ENCODE data around the gene RCBTB1. TPM values are rescaled to one million over a fixed set of nuclear protein-coding genes. Genes with fewer than 3 reads are reported as not detected.
A peak's percentile ranks its signal among the peaks of the same experiment; 100 is the strongest.
"Not testable (repeated sequence)": the region's sequence is repeated elsewhere in the genome, so short reads cannot be mapped to it uniquely, and the experiment has no call there.

The RCBTB1 gene
- total RNA-seq, 1 donor from 2014 or later, result 4.5 TPM

DNA sequence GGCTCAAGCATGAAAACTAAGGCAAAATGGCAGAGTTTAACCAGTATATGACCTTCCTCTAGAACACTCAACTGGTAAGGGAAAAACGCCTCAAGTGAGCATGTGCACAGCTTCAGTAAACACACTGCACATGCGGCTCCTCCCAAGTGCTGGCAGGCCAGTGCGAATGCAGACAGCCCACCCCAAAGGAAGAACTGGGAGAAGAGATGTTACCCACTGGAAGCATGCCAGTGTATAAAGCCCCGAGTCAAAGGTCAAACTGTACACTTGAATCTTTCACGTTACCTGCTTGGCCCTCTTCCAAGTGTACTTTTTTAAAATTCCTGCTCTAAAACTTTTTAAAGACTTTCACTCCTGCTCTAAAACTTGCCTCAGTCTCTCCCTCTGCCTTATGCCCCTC, 19.2 kb upstream of the RCBTB1 start:
- ATAC-seq, result no peak

DNA sequence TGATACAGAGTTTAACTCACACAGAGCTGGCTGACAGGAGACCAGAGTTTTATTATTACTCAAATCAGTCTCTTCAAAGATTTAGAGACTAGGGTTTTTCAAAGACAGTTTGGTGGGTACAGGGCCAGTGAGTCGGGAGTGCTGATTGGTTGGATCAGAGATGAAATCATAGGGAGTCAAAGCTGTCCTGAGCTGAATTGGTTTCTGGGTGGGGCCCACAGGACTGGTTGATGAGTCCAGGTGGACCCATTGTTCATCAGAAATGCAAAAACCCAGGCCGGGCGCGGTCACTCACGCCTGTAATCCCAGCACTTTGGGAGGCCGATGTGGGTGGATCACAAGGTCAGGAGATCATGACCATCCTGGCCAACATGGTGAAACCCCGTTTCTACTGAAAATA, 17.3 kb upstream of the RCBTB1 start:
- peak; percentile 67 for ATAC-seq

DNA sequence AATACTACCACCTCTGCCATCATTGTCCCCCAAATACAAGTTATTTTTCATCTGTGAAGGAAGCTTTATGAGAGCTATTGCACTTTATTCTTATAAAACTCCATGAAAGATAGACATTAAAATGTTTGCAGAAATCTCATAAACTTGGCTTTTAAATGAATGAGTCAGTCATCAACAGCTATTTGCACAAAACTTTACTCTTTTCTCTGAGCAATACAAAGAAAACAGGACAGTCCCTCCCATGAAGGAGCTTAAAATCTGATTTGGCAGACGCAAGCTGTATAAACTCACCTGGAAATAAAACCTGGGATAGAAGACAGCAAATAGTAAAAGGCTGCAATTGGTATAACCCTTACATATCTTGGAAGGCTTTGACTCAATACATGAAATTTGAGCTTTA, 16.6 kb upstream of the RCBTB1 start:
- ATAC-seq, result no peak

DNA sequence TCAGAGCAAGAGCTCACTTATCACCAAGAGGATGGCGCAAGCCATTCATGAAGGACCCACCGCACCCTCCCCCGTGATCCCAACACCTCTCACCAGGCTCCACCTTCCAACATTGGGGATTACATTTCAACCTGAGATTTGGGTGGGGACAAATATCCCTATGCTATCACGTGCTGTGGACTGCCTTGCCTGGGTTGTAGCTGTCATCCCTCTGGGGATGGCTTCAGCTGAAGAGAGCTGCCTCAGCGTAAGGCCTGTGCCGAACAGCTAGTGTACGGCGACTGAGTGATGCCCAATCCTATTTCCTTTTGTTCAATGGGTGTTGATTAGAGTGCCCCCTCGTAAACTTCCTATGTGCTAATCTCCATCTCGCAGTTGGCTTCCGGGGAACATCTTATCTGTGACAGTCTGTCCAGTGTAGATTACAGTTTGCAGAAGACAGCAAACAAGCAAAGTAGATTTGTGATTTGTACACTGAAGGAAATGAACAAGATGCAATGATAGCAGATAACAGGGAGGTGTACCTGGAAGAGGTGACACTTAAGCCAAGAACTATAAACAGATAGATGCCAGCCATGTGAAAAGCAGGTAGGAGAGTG, 11.8 kb upstream of the RCBTB1 start:
- no peak for ATAC-seq

DNA sequence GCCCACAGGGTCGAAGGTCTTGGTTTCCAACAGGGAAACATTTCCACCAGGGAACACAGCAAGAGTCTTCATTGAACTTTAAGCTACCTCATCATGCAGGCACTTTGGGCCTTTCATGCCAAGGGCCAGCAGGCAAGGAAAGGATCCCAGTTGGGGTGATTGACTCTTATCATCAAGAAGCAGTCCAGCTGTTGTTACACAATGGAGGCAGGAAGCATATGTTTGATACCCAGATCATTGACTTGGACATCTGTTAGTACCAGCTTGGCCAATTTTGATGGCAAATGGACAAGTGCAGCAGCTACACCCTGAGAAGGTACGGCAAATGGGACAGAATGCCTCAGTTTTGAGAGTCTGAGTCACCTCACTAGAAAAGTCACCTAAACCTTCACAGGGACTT, 10.9 kb upstream of the RCBTB1 start:
- no peak for ATAC-seq

DNA sequence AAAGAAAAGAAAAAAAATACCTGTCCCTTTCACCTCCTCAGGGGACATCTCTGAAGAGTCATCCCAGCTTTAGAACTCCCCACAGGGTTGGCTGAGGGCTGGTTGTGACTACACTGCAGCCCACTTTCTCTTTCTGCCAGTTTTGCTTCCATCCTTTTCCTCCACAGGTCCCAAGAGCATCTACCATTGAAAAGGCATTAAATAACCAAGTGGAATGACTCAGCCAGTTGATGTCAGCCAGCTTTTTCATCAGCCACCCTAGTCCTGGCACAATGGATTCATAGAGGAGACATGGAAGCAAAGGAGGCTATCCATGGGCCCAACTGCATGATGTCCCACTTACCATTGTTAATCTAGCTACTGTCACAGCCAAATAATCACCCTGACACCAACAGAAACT, 9.2 kb upstream of the RCBTB1 start:
- ATAC-seq, result no peak

DNA sequence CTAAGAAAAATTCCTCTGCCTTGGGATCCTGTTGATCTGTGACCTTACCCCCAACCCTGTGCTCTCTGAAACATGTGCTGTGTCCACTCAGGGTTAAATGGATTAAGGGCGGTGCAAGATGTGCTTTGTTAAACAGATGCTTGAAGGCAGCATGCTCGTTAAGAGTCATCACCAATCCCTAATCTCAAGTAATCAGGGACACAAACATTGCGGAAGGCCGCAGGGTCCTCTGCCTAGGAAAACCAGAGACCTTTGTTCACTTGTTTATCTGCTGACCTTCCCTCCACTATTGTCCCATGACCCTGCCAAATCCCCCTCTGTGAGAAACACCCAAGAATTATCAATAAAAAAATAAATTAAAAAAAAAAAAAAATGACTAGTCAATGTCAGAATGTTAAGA, 8.5 kb upstream of the RCBTB1 start:
- ATAC-seq, result not testable (repeated sequence)

DNA sequence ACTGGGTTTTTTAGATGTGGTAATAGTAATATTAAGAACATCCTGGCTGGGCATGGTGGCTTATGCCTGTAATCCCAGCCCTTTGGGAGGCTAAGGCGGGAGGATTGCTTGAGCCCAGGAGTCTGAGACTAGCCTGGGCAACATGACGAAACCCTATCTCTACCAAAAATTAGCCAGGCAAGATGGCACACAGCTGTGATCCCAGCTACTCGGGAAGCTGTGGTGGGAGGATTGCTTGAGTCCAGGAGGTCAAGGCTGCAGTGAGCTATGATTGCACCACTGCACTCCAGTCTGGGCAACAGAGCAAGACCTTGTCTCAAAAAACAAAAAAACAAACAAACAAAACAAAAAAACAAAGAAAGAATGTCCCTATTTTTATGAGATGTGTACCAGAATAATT, 5.4 kb upstream of the RCBTB1 start:
- not testable (repeated sequence) for ATAC-seq

DNA sequence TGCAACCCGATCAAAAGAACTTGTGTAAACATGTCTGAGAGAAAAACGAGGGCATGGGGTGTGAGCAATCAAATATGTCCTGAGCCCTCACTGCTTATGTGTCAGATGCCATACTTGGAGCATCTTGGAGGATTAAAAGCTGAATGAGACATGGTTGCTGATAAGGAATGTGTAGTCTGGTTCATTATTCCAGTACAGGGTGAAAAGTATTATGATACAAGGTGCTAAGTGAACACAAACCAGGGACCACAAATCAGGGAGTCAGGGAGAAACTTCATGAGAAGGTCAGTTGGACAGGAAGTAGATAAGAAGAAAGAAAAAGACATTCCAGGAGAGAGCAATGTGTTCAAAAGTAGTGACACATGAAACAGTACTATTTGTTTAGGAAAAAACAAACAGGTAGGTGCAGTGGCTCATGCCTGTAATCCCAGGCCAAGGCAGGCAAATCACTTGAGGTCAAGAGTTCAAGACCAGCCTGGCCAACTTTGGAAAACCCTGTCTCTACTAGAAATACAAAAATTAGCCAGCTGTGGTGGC, 2.0 kb upstream of the RCBTB1 start:
- ATAC-seq, result peak; percentile 44

DNA sequence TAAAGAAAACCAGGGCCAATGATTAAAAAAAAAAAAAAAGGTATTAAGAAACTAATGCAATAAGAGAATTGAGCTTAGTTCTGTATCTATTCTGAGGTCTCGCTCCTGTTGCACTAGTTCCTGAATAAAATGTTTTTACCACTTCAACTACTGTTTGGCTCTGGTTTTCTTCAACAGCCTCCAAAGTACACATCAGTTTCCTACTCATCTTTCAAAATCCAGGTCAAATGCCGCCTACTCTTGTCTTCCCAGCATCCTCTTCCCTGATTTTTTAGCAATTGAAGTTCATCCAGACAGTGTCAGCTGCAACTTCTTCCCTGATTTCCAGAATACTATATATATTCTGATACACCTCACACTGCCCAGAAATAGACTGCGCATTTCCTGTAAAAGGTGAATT, 1.4 kb upstream of the RCBTB1 start:
- no peak for ATAC-seq

DNA sequence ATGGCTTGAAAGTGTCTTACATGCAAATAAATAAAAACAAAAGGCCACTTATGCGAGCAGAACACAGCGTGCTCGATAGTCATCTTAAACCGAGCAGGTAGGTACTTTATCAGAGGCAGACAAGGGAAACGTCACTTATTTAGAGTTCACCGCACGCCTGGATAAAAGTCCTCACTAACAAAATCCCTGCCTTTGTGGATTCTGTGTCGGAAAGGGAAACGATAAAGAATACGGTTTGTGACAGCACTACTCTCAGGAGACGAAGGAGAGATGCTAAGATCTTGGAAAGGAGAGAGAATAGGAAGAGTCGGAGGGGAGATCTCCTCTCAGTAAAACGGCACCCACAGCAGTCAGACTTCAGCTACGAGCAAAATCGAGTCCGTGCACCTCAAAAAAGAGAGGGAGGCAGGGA, 581 bp downstream of the RCBTB1 start:
- no peak for ATAC-seq

DNA sequence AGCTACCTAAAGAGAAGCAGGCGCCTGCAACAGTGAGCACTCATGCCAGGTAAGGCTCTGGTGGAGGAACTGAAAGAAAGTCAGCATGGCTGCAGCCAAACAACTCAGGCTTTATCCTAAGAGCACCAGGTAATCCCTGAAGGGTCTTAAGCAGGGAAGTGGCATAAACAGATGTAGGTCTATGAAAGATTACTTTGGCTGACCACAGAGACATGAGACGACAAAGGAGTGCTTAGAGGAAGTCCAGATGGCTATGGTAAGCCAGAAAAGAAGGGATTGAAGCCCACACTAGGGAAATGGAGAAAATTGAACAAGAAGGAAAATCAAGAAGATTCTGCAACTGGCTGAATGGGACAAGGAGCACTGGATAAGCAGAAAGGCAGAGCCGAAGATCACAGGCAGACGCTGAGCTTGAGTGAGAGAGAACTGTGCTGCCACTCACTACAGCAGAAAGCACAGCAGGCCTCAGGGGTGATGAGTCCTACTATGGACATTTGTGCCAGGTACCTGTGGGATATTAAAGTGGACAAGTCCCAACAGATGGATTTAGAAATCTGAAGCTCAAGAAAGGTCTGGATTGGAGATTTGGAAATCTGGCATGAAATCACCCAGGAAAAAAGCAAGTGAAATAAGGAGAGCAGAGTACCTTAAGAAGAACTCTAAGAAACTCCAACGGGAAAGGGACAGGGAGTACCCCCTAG, 4.2 kb downstream of the RCBTB1 start:
- no peak for ATAC-seq

DNA sequence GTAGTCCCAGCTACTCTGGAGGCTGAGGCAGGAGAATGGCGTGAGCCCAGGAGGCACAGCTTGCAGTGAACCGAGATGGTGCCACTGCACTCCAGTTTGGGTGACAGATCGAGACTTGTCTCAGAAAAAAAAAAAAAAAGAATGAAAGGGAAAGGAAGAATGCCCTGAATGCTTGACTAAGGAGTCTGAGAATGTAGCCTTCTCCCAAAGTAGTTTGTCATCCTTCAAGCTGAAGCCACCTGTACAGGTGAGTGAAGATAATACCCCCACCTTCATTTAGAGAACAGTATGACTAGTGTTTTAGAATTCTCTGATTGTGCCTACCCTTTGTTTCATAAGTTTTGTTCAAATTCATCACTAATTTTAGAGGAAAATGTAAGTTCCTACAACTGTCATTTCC, 5.9 kb downstream of the RCBTB1 start:
- no peak for ATAC-seq

DNA sequence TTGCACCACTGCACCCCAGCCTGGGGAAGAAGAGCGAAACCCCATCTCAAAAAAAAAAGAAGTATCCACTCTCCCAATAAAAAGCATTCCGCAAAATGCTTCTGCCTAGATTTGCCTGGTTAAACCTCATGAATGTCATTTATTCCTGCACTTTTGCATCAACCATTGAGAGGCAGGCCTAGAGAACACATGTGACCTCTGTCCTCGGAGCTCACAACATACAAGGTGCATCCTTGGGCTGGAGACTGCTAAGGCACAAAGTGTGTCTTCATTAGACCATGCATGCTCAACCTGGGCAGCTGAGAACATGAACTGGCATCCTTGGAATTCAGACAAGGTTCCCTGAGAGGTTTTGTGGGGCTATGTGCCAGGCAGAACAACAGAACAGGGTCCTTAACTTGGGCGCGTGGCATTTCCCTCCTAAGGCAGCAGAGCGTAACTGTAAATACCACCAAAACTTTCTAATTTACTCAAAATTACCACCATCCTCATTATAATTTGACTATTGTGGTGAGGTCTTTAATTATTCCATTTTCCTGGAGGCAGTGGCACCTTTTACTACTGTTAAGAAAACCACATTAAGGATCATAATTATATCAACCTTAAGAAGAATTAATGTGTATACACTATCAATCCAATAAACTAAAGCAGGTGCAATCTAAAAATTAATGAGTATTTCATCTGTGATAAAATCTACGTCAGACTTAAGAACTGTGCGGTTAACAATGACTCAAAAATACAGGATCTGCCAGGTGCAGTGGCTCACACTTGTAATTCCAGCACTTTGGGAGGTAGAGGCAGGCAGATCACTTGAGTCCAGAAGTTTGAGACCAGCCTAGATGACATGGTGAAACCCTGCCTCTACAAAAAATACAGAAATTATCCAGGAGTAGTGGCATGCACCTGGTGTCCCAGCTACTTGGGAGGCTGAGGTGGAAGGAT, 13.8 kb downstream of the RCBTB1 start:
- ATAC-seq, result no peak

DNA sequence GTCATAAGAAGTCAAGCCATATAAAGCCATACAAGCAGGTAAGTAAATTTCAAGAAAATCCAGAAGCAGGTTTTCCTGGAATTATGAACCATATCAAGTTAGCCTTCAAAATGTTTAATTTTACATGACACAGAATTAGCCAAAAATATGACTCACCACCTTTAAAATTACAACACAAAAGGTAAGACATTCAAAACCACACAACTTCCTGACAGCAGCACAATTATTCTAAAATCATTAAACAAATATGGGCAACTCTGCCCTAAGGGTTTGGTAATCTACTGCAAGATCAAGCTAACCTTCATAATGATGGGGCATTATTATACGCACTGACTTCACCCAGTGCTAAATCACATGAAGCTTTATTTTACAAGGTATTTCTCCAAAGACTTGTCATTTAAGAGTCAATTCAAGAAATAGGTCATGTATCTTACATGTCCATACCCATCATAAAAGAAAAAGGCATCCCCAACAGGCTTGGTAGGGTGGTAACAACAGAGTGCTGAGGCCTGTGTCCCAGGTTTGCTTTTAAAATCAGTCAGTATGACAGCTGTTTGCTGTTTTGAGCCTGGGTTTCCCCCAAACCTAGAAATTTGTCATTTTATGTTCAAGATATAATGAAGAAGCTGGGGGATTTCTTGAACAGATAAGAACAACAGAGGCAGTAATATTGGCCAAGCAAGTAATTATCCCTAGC, 15.2 kb downstream of the RCBTB1 start:
- peak; percentile 91 for ATAC-seq

DNA sequence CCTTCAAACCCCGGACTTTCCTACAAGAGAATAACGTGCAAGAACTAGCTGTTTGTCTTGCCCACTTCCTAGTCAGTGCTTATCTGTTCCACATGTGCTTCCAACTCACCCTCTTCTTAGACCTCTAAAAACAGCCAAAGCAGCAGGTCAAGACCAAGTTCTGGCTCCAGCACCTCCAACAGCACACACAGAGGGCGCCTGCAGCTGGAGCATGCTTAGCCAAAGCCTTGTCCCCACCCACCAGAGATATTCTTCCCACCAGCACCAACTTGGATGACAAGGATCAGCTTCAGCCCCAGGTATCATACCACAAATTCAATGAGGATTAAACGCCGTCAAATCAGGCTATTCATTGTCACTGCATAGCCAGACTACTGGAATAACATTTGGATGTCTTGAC, 17.9 kb downstream of the RCBTB1 start:
- ATAC-seq, result no peak

DNA sequence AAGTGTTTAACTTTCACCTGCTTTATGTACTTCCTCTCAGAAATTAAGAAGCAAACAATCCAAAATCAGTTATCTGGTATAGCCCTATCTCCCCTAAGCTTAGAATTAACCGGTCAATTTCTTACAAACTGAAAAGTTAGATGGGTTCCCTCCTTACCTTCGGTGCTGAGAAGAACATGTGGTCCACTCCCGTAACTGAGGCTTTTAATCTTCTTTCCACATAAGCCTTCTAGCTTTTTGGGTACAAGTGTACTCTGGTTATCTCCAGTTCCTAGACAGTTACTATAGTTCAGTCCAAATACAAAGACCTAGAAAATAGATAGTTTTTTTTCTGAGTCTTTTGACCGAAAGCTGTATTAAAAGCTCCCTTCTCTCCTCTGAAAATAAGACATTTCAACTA, 18.9 kb downstream of the RCBTB1 start:
- no peak for ATAC-seq

DNA sequence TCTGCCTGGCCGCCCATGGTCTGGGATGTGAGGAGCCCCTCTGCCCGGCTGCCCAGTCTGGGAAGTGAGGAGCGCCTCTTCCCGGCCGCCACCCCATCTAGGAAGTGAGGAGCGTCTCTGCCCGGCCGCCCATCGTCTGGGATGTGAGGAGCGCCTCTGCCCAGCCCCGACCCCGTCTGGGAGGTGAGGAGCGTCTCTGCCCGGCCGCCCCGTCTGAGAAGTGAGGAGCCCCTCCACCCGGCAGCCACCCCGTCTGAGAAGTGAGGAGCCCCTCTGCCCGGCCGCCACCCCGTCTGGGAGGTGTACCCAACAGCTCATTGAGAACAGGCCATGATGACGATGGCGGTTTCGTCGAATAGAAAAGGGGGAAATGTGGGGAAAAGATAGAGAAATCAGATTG, 19.9 kb downstream of the RCBTB1 start:
- not testable (repeated sequence) for ATAC-seq

DNA sequence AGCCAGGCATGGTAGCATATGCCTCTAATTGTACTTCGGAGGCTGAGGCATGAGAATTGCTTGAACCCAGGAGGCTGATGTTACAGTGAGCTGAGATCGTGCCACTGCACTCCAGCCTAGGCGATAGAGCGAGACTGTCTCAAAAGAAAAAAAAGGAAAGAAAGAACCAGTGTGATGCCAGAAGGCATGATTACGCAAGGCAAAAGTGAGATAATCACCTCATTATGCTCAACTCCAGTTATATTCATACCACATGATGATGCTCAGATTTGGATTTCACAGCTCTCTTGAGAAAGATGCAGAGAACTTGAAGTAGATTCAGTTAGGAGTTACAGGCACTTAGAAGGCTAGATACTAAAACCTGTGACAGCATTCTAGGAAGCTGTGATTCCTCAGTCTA, 21.8 kb downstream of the RCBTB1 start:
- ATAC-seq, result no peak

DNA sequence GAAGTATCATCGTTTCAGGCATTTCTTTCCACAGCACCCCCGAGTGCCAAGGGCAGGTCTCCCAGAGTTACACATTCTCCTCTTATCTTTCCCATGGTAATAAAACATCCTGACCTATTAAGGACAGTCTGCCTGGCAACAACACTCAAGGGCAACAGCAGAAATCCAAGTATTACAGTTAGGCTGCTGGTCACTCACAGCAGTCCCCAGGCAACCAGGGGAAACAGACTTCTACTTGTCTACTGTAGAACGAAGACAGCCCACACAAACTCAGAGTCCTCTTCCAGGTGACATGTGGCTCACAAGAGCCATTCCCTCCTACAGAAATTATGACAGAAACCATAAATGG, 24.3 kb downstream of the RCBTB1 start:
- ATAC-seq, result no peak

DNA sequence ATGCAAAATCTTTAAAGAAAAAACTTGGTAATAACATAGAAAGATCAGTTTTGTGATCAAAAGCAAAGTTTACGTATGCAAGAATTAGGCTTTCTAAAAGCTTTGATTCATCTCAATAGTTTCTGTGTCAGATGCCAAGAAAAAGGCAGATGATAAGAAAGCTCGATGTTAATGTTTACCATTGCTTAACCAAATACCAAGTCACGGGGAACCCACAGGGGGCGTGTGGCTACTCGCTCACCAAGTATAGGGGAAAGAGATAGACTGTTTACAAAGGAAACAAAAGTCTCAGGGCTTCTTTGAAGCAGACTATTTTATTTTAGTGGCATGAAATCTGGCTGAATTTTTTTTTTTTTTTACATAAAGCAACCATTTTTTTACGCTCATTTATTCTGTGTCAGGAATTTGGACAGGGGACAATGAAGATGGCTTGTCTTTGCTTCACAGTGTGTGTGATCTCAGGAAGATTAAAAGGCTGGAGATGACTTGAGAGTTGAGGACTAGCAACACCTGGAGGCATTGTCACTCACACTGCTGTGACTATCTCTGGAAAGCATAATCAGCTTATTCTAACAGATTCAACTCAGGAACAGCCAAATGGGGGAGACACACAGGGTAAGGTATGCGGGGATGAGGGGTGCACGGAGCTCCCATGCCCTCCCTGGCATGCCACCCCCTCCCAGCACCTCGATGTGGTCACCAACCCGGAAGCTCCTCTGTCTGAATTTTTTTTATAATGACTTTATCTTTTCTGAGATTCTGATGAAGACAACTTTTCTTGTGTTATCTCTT, 24.9 kb downstream of the RCBTB1 start:
- no peak for ATAC-seq

DNA sequence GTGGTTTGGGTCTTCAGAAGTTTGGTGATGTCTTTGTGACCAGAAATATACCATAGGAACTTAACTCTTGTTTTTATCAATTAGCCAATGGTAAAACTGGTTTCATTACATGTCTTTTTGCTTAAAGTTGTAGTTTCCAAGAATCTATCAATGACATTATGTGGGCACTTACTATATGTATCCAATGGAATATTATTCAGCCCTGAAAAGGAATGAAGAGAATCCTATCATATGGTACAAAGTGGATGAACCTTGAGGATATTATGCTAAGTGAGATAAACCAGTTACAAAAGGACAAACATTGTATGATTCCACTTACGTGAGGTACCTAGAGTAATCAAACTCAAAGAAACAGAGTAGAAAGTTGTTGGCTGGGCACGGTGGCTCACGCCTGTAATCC, 26.4 kb downstream of the RCBTB1 start:
- no peak for ATAC-seq
